Measurements from ENCODE around the gene GRAMD1B.

GRAMD1B gene

GRCh38 chr11:123525511-123525918, 95.4 kb downstream of the GRAMD1B start:
- Histone ChIP-seq H3K27me3 (ENCODE audit: insufficient read depth, low read length, poor library complexity) (no peaks in the 10 kb centered on the region), H3K4me1 (ENCODE audit: insufficient read depth, low read length) (no peaks in the 10 kb centered on the region), H3K9ac (ENCODE audit: low read depth, low read length) (no peak overlapping the region), H3K4me2 (ENCODE audit: insufficient read depth, low read length) (no peak overlapping the region), H2AFZ (ENCODE audit: low read depth, low read length) (no peak overlapping the region), H3K79me2 (ENCODE audit: insufficient read depth, low read length) (no peaks in the 10 kb centered on the region), H3K9me3 (ENCODE audit: insufficient read depth, low read length, severe bottlenecking) (no peaks in the 10 kb centered on the region), H3K27ac (ENCODE audit: low read length) (no peak overlapping the region), H4K20me1 (ENCODE audit: insufficient read depth, low read length) (peaks cover 26% of the 10 kb centered on the region), H3K4me3 (ENCODE audit: low read depth in 1 of 2, low read length in 2 of 2) (no peak overlapping the region), H3K36me3 (ENCODE audit: insufficient read depth, low read length) (no peaks in the 10 kb centered on the region)
- no peak for ATAC-seq (ENCODE audit: insufficient read depth, low read depth)
- no peak for TF ChIP-seq EZH2 (IDR thresholded peaks at IDR 0.05; ENCODE audit: borderline replicate concordance, low read depth, low read length, severe bottlenecking)
- TF ChIP-seq CTCF (IDR thresholded peaks at IDR 0.05; ENCODE audit: borderline replicate concordance, extremely low read depth, low read length, poor library complexity, severe bottlenecking) = no peak
- no peak for DNase-seq

DNA sequence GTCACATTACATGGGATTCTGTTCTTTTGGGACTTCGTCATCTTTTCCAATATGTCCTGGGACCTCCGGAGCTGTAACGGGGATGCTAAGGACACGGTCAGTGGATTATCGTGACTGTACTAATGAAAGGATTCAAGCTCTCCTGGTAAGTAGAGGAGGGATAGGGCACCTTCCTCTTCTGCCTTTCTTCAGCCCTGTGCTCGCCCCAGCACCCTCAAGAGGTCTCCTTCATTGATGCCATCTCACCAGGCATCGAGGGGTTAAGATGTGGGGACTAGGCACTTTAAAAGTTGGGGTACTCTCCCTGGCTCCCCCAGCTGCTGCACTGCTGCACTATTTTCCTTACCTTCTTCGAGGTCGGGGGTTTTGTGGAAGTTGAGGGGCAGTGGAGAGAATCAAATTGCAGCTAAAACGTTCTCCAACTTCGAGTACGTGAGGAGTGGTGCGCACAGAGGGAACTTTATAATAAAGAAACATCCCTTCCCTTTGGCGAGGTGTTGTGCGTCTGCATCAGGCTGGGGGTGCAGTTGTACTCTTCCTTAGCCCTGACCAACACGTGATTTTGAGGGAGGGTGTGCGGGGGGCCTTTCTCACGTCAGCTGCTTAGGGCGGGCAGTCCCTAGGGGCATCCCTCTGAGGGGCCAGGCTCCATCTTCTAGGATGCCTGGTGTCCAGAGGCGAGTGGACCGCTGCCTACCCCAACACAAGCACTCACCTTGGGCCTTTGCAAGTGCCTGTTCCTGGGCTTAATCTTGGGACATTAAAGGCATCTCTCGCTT, 96.1 kb downstream of the GRAMD1B start:
- Histone ChIP-seq H2AFZ (ENCODE audit: low read depth, low read length) (no peak overlapping the region), H3K4me2 (ENCODE audit: insufficient read depth, low read length) (no peak overlapping the region), H3K36me3 (ENCODE audit: insufficient read depth, low read length) (no peaks in the 10 kb centered on the region), H3K79me2 (ENCODE audit: insufficient read depth, low read length) (no peaks in the 10 kb centered on the region), H3K9ac (ENCODE audit: low read depth, low read length) (no peak overlapping the region), H4K20me1 (ENCODE audit: insufficient read depth, low read length) (peaks cover 26% of the 10 kb centered on the region), H3K27ac (ENCODE audit: low read length) (no peak overlapping the region), H3K27me3 (ENCODE audit: insufficient read depth, low read length, poor library complexity) (no peaks in the 10 kb centered on the region), H3K9me3 (ENCODE audit: insufficient read depth, low read length, severe bottlenecking) (no peaks in the 10 kb centered on the region), H3K4me1 (ENCODE audit: insufficient read depth, low read length) (no peaks in the 10 kb centered on the region), H3K4me3 (ENCODE audit: low read depth in 1 of 2, low read length in 2 of 2) (no peak overlapping the region)
- DNase-seq (no peak), ATAC-seq (ENCODE audit: insufficient read depth, low read depth) (no peak)
- TF ChIP-seq EZH2 (IDR thresholded peaks at IDR 0.05; ENCODE audit: borderline replicate concordance, low read depth, low read length, severe bottlenecking) (no peak), CTCF (IDR thresholded peaks at IDR 0.05; ENCODE audit: borderline replicate concordance, extremely low read depth, low read length, poor library complexity, severe bottlenecking) (no peak)

DNA sequence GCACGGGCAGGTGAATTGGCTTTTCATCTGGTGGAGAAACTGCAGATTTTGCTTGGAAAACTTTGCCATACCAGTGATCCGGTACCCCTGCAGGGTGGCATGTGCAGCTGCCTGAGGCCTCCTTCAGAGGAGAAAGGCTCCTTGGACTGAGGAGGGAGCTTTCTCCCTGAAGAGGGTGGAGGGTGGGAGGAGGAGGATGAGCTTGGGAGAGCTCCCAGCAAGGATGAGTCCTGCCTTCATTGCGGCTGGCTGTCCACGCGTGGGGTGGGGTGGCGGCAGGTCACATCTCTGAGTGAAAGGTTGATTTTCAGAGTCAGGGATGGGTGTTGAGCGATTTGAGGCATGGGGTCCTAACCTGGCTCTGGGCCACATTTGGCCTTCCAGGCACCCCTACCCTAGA, 96.8 kb downstream of the GRAMD1B start:
- Histone ChIP-seq H3K9ac (ENCODE audit: low read depth, low read length) (no peak overlapping the region), H3K79me2 (ENCODE audit: insufficient read depth, low read length) (no peaks in the 10 kb centered on the region)

More for the DNA sequence above, 96.8 kb downstream of the GRAMD1B start:
- H3K36me3 ChIP-seq (ENCODE audit: insufficient read depth, low read length) = no peaks in the 10 kb centered on the region
- no peaks in the 10 kb centered on the region for H3K9me3 ChIP-seq (ENCODE audit: insufficient read depth, low read length, severe bottlenecking)
- no peak overlapping the region for H3K27ac ChIP-seq (ENCODE audit: low read length)
- ATAC-seq (ENCODE audit: insufficient read depth, low read depth) (no peak), DNase-seq (no peak)
- H3K4me3 ChIP-seq (ENCODE audit: low read depth in 1 of 2, low read length in 2 of 2) = no peak overlapping the region
- TF ChIP-seq CTCF (IDR thresholded peaks at IDR 0.05; ENCODE audit: borderline replicate concordance, extremely low read depth, low read length, poor library complexity, severe bottlenecking) = no peak
- no peak for TF ChIP-seq EZH2 (IDR thresholded peaks at IDR 0.05; ENCODE audit: borderline replicate concordance, low read depth, low read length, severe bottlenecking)
- H2AFZ ChIP-seq (ENCODE audit: low read depth, low read length) = no peak overlapping the region
- H3K27me3 ChIP-seq (ENCODE audit: insufficient read depth, low read length, poor library complexity) = no peaks in the 10 kb centered on the region
- H3K4me1 ChIP-seq (ENCODE audit: insufficient read depth, low read length) = no peaks in the 10 kb centered on the region
- H3K4me2 ChIP-seq (ENCODE audit: insufficient read depth, low read length) = no peak overlapping the region
- H4K20me1 ChIP-seq (ENCODE audit: insufficient read depth, low read length) = peaks cover 26% of the 10 kb centered on the region
